HL-60 (cell line): ENCODE measurements around the gene TMEM26.

Experiments used
- DNase-seq, 2 experiments: peaks; one replicate each; pipeline ENCODE4 v3.0.0-alpha.2; 2010 to 2020; ENCODE audit warnings: low read depth in 1 of 2, low spot score in 1 of 2
- H3K27ac ChIP-seq: fragments of 250-450 bp; sonication (Bioruptor Pico); replicated peaks from 2 replicates; pipeline ENCODE4 v1.5.1; 2020; ENCODE audit warnings: mild to moderate bottlenecking, moderate library complexity
- H3K27me3 ChIP-seq: fragments of 250-450 bp; sonication (Bioruptor Pico); 2 replicates; pipeline ENCODE4 v1.5.1; 2021; ENCODE audit warnings: mild to moderate bottlenecking, moderate library complexity; ENCODE audit not compliant: insufficient read depth, poor library complexity, severe bottlenecking
- H3K4me3 ChIP-seq: replicated peaks from 2 replicates; pipeline ENCODE4 v1.5.1; 2011; ENCODE audit warnings: mild to moderate bottlenecking, control low read depth, low read length; ENCODE audit not compliant: insufficient read depth
- CTCF ChIP-seq: IDR thresholded peaks from one replicate; pipeline ENCODE4 v1.5.1; 2011; ENCODE audit warnings: low read length, control low read depth, inconsistent platforms; ENCODE audit not compliant: insufficient read depth
- GABPA ChIP-seq: IDR thresholded peaks from 2 replicates; pipeline ENCODE4 v1.6.1; 2012; ENCODE audit warnings: low read depth
- POLR2AphosphoS5 ChIP-seq: IDR thresholded peaks from 2 replicates; pipeline ENCODE4 v1.6.1; 2012; ENCODE audit warnings: low read depth
- REST ChIP-seq: IDR thresholded peaks from 2 replicates; pipeline ENCODE4 v1.6.1; 2012; ENCODE audit warnings: low read depth; ENCODE audit not compliant: insufficient replicate concordance
- SPI1 ChIP-seq: IDR thresholded peaks from 2 replicates; pipeline ENCODE4 v1.6.1; 2012; ENCODE audit warnings: low read depth, mild to moderate bottlenecking, borderline replicate concordance

TMEM26 gene

GRCh38 chr10:61399406-61399805, 53.8 kb downstream of the TMEM26 start:
- H3K4me3 ChIP-seq, result no peak overlapping the region
- TF ChIP-seq GABPA (no peak), REST (no peak), SPI1 (no peak), POLR2AphosphoS5 (no peak), CTCF (no peak)
- DNase-seq, result no peak
- H3K27ac ChIP-seq, result no peak overlapping the region
- peaks cover 2% of the 10 kb centered on the region for H3K27me3 ChIP-seq

GRCh38 chr10:61398366-61399129, 54.6 kb downstream of the TMEM26 start:
- Histone ChIP-seq H3K4me3 (no peak overlapping the region), H3K27ac (no peak overlapping the region), H3K27me3 (no peaks in the 10 kb centered on the region)
- no peak for DNase-seq
- no peak for TF ChIP-seq GABPA
- no peak for TF ChIP-seq POLR2AphosphoS5
- no peak for TF ChIP-seq SPI1
- TF ChIP-seq CTCF, result no peak
- no peak for TF ChIP-seq REST

- peak; percentile 7 to 53 for DNase-seq
- peak; percentile 54; the same call in 1 of the 2 replicates for TF ChIP-seq SPI1
- no peak for TF ChIP-seq CTCF
- no peaks in the 10 kb centered on the region for H3K27me3 ChIP-seq
- H3K27ac ChIP-seq, result peak overlapping the region; percentile 32
- H3K4me3 ChIP-seq, result peak overlapping the region; percentile 6
Observed at GRCh38 chr10:61397175-61397986, 55.8 kb downstream of the TMEM26 start.
